ENCODE data around the gene EFNB2.

EFNB2 gene

GRCh38 chr13:106525865-106526264 lies 9.6 kb downstream of the EFNB2 start:
- Mint-ChIP-seq H3K27me3 (peaks cover 20% of the 10 kb centered on the region), H3K36me3 (no peaks in the 10 kb centered on the region), H3K4me1 (no peaks in the 10 kb centered on the region), H3K27ac (no peak overlapping the region), H3K4me3 (no peak overlapping the region), H3K9me3 (no peaks in the 10 kb centered on the region)
- ATAC-seq (ENCODE audit: low read depth) (no peak), DNase-seq (ENCODE audit: low spot score in 2 of 2) (no peak)

DNA sequence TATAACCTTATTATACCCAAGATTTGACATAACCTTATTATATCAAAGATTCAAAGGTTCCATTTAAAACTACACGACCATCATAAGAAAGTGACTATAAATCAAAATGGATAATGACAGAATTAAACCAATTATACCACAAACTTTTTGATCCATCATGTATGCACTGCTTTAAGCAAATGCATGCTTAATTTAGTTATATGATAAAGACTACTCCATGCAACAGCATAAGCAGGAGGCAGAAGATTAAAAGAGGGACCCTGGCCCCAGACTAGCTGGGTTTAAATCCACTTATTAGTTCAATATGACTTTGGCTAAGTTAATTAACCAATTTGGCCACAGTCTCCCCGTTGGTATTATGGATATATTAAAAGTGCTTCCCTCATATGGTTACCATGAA lies 11.4 kb downstream of the EFNB2 start:
- DNase-seq (ENCODE audit: low spot score in 2 of 2) (no peak), ATAC-seq (ENCODE audit: low read depth) (no peak)
- no peaks in the 10 kb centered on the region for H3K9me3 Mint-ChIP-seq
- no peaks in the 10 kb centered on the region for H3K36me3 Mint-ChIP-seq
- H3K27me3 Mint-ChIP-seq, result peaks cover 19% of the 10 kb centered on the region
- H3K27ac Mint-ChIP-seq, result no peak overlapping the region
- no peaks in the 10 kb centered on the region for H3K4me1 Mint-ChIP-seq
- no peak overlapping the region for H3K4me3 Mint-ChIP-seq

DNA sequence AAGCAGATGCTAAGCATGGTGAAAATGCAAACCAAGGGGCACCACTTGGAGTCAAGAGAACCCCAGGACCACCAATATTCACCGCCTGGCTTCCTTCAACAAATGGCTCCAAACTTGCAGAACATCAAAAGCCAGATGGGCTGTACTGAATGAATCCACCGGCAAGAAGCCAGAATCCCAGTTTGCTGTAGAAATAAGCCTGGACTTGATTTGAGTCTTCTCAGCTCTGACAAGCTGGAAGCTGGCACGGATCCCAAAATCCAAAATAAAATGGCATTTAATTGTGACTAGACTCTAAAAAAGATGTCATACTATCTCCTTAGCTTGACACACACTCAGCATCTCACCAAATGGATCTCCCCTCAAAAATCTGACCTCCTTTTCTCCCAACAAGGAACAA lies 11.9 kb downstream of the EFNB2 start:
- Mint-ChIP-seq H3K27me3 (peaks cover 21% of the 10 kb centered on the region), H3K27ac (no peak overlapping the region), H3K4me1 (no peaks in the 10 kb centered on the region), H3K36me3 (no peaks in the 10 kb centered on the region), H3K4me3 (no peak overlapping the region), H3K9me3 (no peaks in the 10 kb centered on the region)
- DNase-seq (ENCODE audit: low spot score in 2 of 2) (no peak), ATAC-seq (ENCODE audit: low read depth) (no peak)

- ATAC-seq (ENCODE audit: low read depth) (no peak), DNase-seq (ENCODE audit: low spot score in 2 of 2) (no peak)
- Mint-ChIP-seq H3K27ac (no peak overlapping the region), H3K36me3 (no peaks in the 10 kb centered on the region), H3K9me3 (no peaks in the 10 kb centered on the region), H3K4me1 (no peaks in the 10 kb centered on the region), H3K4me3 (no peak overlapping the region), H3K27me3 (peaks cover 21% of the 10 kb centered on the region)
Measured at GRCh38 chr13:106522898-106523525, 12.4 kb downstream of the EFNB2 start.

DNA sequence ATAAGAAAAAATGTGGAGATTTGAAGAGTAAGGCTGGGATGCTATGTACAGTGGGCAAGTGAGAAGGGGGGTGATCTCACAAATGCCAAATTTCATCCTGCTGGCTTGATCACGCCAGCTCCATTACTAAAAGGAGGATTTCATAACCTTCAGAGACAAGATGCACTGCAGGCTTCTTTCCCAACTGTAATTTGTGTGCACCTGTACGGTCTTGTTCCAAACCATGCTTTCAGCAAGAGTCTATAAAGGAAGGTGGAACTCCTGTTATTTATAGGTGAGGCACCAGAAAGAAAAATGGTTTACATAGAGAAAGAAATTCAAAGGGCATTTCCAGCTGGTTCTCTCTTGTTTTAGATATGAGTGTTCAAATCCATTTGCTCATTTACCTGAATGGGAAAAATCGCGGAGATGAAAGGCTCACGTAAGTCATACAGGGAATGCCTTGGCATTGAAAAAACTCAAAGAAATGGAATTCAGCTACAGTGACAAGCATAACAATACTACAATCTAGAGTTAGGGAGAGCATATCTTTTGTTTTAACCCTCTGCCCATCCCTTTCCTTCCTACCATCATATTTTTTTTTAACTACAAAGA lies 13.3 kb downstream of the EFNB2 start:
- Mint-ChIP-seq H3K9me3 (no peaks in the 10 kb centered on the region), H3K27ac (no peak overlapping the region), H3K4me3 (no peak overlapping the region), H3K4me1 (no peaks in the 10 kb centered on the region), H3K36me3 (no peaks in the 10 kb centered on the region), H3K27me3 (peaks cover 21% of the 10 kb centered on the region)
- ATAC-seq (ENCODE audit: low read depth) (no peak), DNase-seq (ENCODE audit: low spot score in 2 of 2) (no peak)

- Mint-ChIP-seq H3K36me3 (no peaks in the 10 kb centered on the region), H3K9me3 (no peaks in the 10 kb centered on the region), H3K27ac (no peak overlapping the region), H3K27me3 (peaks cover 18% of the 10 kb centered on the region), H3K4me3 (no peak overlapping the region), H3K4me1 (no peaks in the 10 kb centered on the region)
- ATAC-seq (ENCODE audit: low read depth) (no peak), DNase-seq (ENCODE audit: low spot score in 2 of 2) (no peak)
Measured at GRCh38 chr13:106521095-106521799, 14.2 kb downstream of the EFNB2 start.

- DNase-seq (ENCODE audit: low spot score in 2 of 2) (no peak), ATAC-seq (ENCODE audit: low read depth) (no peak)
- H3K27me3 Mint-ChIP-seq, result peaks cover 15% of the 10 kb centered on the region
- no peaks in the 10 kb centered on the region for H3K36me3 Mint-ChIP-seq
- no peaks in the 10 kb centered on the region for H3K9me3 Mint-ChIP-seq
- no peak overlapping the region for H3K27ac Mint-ChIP-seq
- no peak overlapping the region for H3K4me3 Mint-ChIP-seq
- no peaks in the 10 kb centered on the region for H3K4me1 Mint-ChIP-seq
Measured at GRCh38 chr13:106520251-106521054, 15.0 kb downstream of the EFNB2 start.

GRCh38 chr13:106518512-106518911 lies 16.9 kb downstream of the EFNB2 start:
- Mint-ChIP-seq H3K36me3 (no peaks in the 10 kb centered on the region), H3K27me3 (peaks cover 11% of the 10 kb centered on the region), H3K27ac (no peak overlapping the region), H3K4me3 (no peak overlapping the region), H3K4me1 (no peaks in the 10 kb centered on the region), H3K9me3 (no peaks in the 10 kb centered on the region)
- ATAC-seq (ENCODE audit: low read depth) (no peak), DNase-seq (ENCODE audit: low spot score in 2 of 2) (no peak)

DNA sequence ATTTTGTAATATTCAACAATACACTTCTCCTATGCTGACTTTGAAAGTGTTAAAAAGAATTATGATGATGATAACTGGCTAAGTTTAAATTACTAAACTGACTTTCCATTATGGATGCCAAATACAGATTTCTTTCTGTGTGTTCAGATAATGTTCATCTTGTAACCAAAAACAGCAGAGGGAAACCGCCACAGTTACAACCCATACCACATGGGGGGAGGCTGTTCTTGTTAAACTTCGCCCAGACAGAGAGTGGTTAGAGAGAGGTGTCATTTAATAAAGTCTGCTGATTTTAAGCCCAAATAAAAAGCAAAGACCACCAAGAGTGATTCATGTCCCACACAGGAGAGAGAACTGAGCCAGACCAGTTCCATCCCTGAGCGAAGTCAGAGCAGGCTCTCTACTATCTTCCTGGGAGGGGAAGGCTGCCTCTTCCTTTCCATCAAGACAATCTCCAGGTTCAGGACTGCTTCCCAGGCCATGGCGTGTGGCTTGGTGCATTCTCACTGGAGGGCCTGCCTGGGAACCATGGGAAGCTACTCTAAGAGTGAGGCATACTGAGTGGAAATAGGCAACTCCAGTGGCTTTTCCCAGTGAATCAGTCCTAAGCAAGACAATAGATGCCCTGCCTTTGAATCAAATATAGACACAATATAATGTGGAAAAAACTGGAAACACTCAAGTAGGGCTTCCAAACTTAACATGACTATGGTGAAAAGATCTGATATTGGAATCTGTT lies 18.2 kb downstream of the EFNB2 start:
- Mint-ChIP-seq H3K9me3 (no peaks in the 10 kb centered on the region), H3K27me3 (peaks cover 13% of the 10 kb centered on the region), H3K4me1 (no peaks in the 10 kb centered on the region), H3K4me3 (no peak overlapping the region), H3K27ac (no peak overlapping the region), H3K36me3 (no peaks in the 10 kb centered on the region)
- ATAC-seq (ENCODE audit: low read depth) (no peak), DNase-seq (ENCODE audit: low spot score in 2 of 2) (no peak)

DNA sequence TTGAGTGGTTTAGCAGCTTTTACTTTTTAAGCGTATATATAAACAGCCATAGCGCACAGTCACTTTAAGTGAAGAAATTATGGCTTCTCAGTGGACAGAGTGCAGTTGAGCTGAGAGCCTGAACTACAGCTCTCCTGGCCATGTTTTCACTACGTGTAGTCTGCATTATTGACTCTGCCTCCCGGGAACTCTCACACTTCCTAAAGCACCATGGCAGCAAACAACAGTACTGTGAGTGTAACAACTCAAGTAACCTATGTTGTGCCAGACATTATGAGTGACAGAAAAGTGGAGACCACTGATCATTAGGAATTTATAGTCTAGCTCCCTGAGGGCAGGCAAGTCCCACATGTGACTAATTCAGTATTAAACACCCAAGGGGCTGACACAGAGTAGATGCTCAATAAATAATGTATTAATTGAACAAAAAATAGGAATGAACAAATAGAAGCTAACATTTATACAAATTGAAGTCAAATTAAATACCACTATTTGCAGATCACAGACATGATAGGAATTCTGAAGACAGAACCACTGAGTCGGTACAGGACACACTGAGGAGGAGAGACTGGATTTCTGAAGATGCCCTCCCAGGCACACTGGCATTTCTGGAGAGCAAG lies 19.7 kb downstream of the EFNB2 start:
- no peak for DNase-seq (ENCODE audit: low spot score in 2 of 2)
- Mint-ChIP-seq H3K4me3 (no peak overlapping the region), H3K9me3 (no peaks in the 10 kb centered on the region), H3K36me3 (no peaks in the 10 kb centered on the region), H3K27ac (no peak overlapping the region), H3K27me3 (peaks cover 11% of the 10 kb centered on the region), H3K4me1 (no peaks in the 10 kb centered on the region)
- ATAC-seq (ENCODE audit: low read depth), result no peak

DNA sequence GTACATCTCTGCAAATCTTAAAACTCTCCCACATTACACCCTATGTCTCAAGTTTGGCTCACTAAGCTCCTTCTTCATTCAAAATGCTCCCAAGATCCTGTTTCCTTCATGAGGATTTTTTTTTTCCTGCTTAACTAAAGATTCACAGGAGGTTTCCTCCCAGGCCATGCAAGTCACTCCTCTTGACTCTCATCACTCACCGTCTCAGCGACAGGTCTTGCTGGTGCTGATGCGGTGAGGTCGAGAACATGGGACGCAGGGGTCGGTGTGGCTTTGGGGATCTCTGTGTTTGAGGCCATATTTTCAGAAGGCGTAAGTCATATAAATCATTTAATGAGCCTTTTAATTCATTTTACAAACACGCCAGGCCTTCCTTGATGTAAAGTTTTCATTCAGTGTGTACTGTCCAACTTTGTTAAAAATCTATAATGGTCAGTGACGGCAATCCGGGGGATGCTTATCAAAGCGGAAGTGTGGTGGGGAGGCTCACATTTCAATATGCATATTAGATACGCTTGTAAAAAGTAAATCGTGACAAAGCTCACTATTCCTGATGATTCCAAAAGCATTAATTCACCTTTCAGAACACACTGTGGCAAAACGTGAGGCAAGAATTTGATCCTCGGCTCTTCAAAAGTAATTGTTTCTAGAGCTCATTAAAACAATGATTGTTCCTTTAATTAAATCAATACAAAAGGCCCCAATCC lies 20.4 kb downstream of the EFNB2 start:
- Mint-ChIP-seq H3K27ac (no peak overlapping the region), H3K4me1 (no peaks in the 10 kb centered on the region)

GRCh38 chr13:106513025-106513983 lies 22.2 kb downstream of the EFNB2 start:
- Mint-ChIP-seq H3K4me3 (no peak overlapping the region), H3K4me1 (no peaks in the 10 kb centered on the region), H3K36me3 (no peaks in the 10 kb centered on the region), H3K27ac (no peak overlapping the region), H3K9me3 (no peaks in the 10 kb centered on the region), H3K27me3 (peaks cover 6% of the 10 kb centered on the region)
- no peak for DNase-seq (ENCODE audit: low spot score in 2 of 2)
- no peak for ATAC-seq (ENCODE audit: low read depth)

More for the DNA sequence above, 20.4 kb downstream of the EFNB2 start:
- DNase-seq (ENCODE audit: low spot score in 2 of 2) (no peak), ATAC-seq (ENCODE audit: low read depth) (no peak)
- peaks cover 8% of the 10 kb centered on the region for H3K27me3 Mint-ChIP-seq
- H3K4me3 Mint-ChIP-seq, result no peak overlapping the region
- H3K9me3 Mint-ChIP-seq, result no peaks in the 10 kb centered on the region
- H3K36me3 Mint-ChIP-seq, result no peaks in the 10 kb centered on the region
